Measurements from ENCODE around the gene WDR20. TPM values are rescaled to one million over a fixed set of nuclear protein-coding genes. Genes with fewer than 3 reads are reported as not detected.

Gene WDR20
- total and polyA plus RNA-seq, 2 experiments from 2014 or later = 15.1 to 24.9 TPM

GRCh38 chr14:102211240-102211639 is 71.5 kb downstream of the WDR20 start:
- Histone ChIP-seq H3K36me3 (ENCODE audit: low read depth) (peaks cover 17% of the 10 kb centered on the region), H3K4me1 (ENCODE audit: insufficient read depth) (peaks cover 15% of the 10 kb centered on the region), H3K27ac (no peak overlapping the region), H3K4me3 (no peak overlapping the region), H3K4me2 (ENCODE audit: unreplicated experiment) (no peak overlapping the region), H3K79me2 (ENCODE audit: insufficient read depth) (peaks cover 93% of the 10 kb centered on the region), H3K9me3 (ENCODE audit: low read depth) (no peaks in the 10 kb centered on the region), H3F3A (ENCODE audit: insufficient read depth) (peaks cover 20% of the 10 kb centered on the region), H3K9ac (no peak overlapping the region), H2AFZ (no peak overlapping the region), H4K20me1 (ENCODE audit: insufficient read depth) (no peaks in the 10 kb centered on the region), H3K9me2 (ENCODE audit: insufficient read depth) (no peaks in the 10 kb centered on the region), H3K27me3 (replicated peaks; ENCODE audit: insufficient read depth) (no peaks in the 10 kb centered on the region)
- no peak for DNase-seq
- no peak for TF ChIP-seq EZH2phosphoT487 (IDR thresholded peaks at IDR 0.05; ENCODE audit: insufficient read depth, low read depth)
- TF ChIP-seq EZH2 (IDR thresholded peaks at IDR 0.05; ENCODE audit: insufficient read depth, poor library complexity, severe bottlenecking) = no peak
- WGBS, 2 experiments (ENCODE audit: low coverage in 1 of 2, low lambda C conversion rate in 2 of 2, missing lambda C conversion rate in 2 of 2) = 98 to 99% methylated on average over 12 of the region's 12 CpGs
- in situ Hi-C loops (cut with MboI) = no loop called here

- no peak overlapping the region for H3K4me3 ChIP-seq
- no peak overlapping the region for H3K4me2 ChIP-seq (ENCODE audit: unreplicated experiment)
- no peaks in the 10 kb centered on the region for H3K9me3 ChIP-seq (ENCODE audit: low read depth)
- WGBS, 2 experiments (ENCODE audit: low coverage in 1 of 2, low lambda C conversion rate in 2 of 2, missing lambda C conversion rate in 2 of 2) = 94 to 97% methylated on average over 8 of the region's 8 CpGs
- H3F3A ChIP-seq (ENCODE audit: insufficient read depth) = peaks cover 23% of the 10 kb centered on the region
- H3K79me2 ChIP-seq (ENCODE audit: insufficient read depth) = peaks cover 93% of the 10 kb centered on the region
- DNase-seq = no peak
- no peaks in the 10 kb centered on the region for H4K20me1 ChIP-seq (ENCODE audit: insufficient read depth)
- H3K9me2 ChIP-seq (ENCODE audit: insufficient read depth) = no peaks in the 10 kb centered on the region
- no peak overlapping the region for H3K27ac ChIP-seq
- in situ Hi-C loops (cut with MboI) = no loop called here
- H3K9ac ChIP-seq = no peak overlapping the region
- peaks cover 17% of the 10 kb centered on the region for H3K36me3 ChIP-seq (ENCODE audit: low read depth)
- H3K27me3 ChIP-seq (replicated peaks; ENCODE audit: insufficient read depth) = no peaks in the 10 kb centered on the region
- peaks cover 15% of the 10 kb centered on the region for H3K4me1 ChIP-seq (ENCODE audit: insufficient read depth)
- no peak overlapping the region for H2AFZ ChIP-seq
- TF ChIP-seq EZH2 (IDR thresholded peaks at IDR 0.05; ENCODE audit: insufficient read depth, poor library complexity, severe bottlenecking) = no peak
- no peak for TF ChIP-seq EZH2phosphoT487 (IDR thresholded peaks at IDR 0.05; ENCODE audit: insufficient read depth, low read depth)
Observed at GRCh38 chr14:102212356-102212755, 72.7 kb downstream of the WDR20 start.

- no peak for DNase-seq
- peaks cover 15% of the 10 kb centered on the region for H3K4me1 ChIP-seq (ENCODE audit: insufficient read depth)
- no peaks in the 10 kb centered on the region for H3K27me3 ChIP-seq (replicated peaks; ENCODE audit: insufficient read depth)
- H3K9me2 ChIP-seq (ENCODE audit: insufficient read depth) = no peaks in the 10 kb centered on the region
- no peak overlapping the region for H3K4me2 ChIP-seq (ENCODE audit: unreplicated experiment)
- H3K27ac ChIP-seq = no peak overlapping the region
- peaks cover 23% of the 10 kb centered on the region for H3F3A ChIP-seq (ENCODE audit: insufficient read depth)
- no peak overlapping the region for H3K9ac ChIP-seq
- no peak overlapping the region for H3K4me3 ChIP-seq
- no peak overlapping the region for H2AFZ ChIP-seq
- H3K36me3 ChIP-seq (ENCODE audit: low read depth) = peaks cover 17% of the 10 kb centered on the region
- no peaks in the 10 kb centered on the region for H4K20me1 ChIP-seq (ENCODE audit: insufficient read depth)
- TF ChIP-seq EZH2 (IDR thresholded peaks at IDR 0.05; ENCODE audit: insufficient read depth, poor library complexity, severe bottlenecking) = no peak
- no peak for TF ChIP-seq EZH2phosphoT487 (IDR thresholded peaks at IDR 0.05; ENCODE audit: insufficient read depth, low read depth)
- no peaks in the 10 kb centered on the region for H3K9me3 ChIP-seq (ENCODE audit: low read depth)
- in situ Hi-C loops (cut with MboI) = no loop called here
- H3K79me2 ChIP-seq (ENCODE audit: insufficient read depth) = peaks cover 93% of the 10 kb centered on the region
- 97 to 98% methylated on average over 10 of the region's 10 CpGs for WGBS, 2 experiments (ENCODE audit: low coverage in 1 of 2, low lambda C conversion rate in 2 of 2, missing lambda C conversion rate in 2 of 2)
Observed at GRCh38 chr14:102212845-102213244, 73.1 kb downstream of the WDR20 start.

- TF ChIP-seq EZH2 (IDR thresholded peaks at IDR 0.05; ENCODE audit: insufficient read depth, poor library complexity, severe bottlenecking) = no peak
- no peak for TF ChIP-seq EZH2phosphoT487 (IDR thresholded peaks at IDR 0.05; ENCODE audit: insufficient read depth, low read depth)
- no peaks in the 10 kb centered on the region for H3K9me2 ChIP-seq (ENCODE audit: insufficient read depth)
- H3K4me1 ChIP-seq (ENCODE audit: insufficient read depth) = peaks cover 15% of the 10 kb centered on the region
- no peaks in the 10 kb centered on the region for H3K9me3 ChIP-seq (ENCODE audit: low read depth)
- in situ Hi-C loops (cut with MboI) = no loop called here
- H3K27ac ChIP-seq = no peak overlapping the region
- no peak overlapping the region for H3K4me3 ChIP-seq
- no peak for DNase-seq
- no peak overlapping the region for H2AFZ ChIP-seq
- 77 to 86% methylated on average over 10 of the region's 10 CpGs for WGBS, 2 experiments (ENCODE audit: low coverage in 1 of 2, low lambda C conversion rate in 2 of 2, missing lambda C conversion rate in 2 of 2)
- H4K20me1 ChIP-seq (ENCODE audit: insufficient read depth) = no peaks in the 10 kb centered on the region
- H3K9ac ChIP-seq = no peak overlapping the region
- peaks cover 93% of the 10 kb centered on the region for H3K79me2 ChIP-seq (ENCODE audit: insufficient read depth)
- H3K36me3 ChIP-seq (ENCODE audit: low read depth) = peaks cover 17% of the 10 kb centered on the region
- H3K4me2 ChIP-seq (ENCODE audit: unreplicated experiment) = no peak overlapping the region
- H3K27me3 ChIP-seq (replicated peaks; ENCODE audit: insufficient read depth) = no peaks in the 10 kb centered on the region
- peaks cover 23% of the 10 kb centered on the region for H3F3A ChIP-seq (ENCODE audit: insufficient read depth)
Observed at GRCh38 chr14:102213470-102213869, 73.8 kb downstream of the WDR20 start.

Measured in GM23248 (cell line).